ENCODE data around the gene CHIT1. TPM values are rescaled to one million over a fixed set of nuclear protein-coding genes. Genes with fewer than 3 reads are reported as not detected.

CHIT1 gene
- total RNA-seq, 1 donor from 2014 or later = under 0.01 TPM

DNA sequence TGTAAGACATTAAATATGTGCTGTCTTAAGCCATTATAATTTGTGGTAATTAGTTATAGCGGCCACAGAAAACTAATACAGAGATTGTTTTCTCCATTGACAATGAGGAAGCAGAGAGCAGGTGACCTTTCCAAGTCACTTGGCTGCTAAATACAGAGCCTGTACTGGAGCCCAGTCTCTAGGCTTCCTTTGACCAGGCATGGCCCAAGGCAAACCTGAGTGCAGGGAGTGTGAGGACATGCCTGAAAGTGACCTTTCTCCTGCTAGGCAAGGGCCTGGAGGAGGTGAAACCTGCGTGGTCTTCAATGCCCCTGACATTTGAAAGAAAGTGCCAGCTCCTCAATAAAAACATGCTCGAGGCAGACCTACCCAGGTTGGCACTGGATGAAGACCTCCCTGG is 30.5 kb downstream of the CHIT1 start:
- Histone ChIP-seq H3K27me3 (ENCODE audit: control insufficient read depth in 3 of 3, insufficient read depth in 3 of 3, low read length in 3 of 3) (no peaks in the 10 kb centered on the region), H3K27ac (ENCODE audit: low read depth, low read length) (peak overlapping the region; percentile 68), H3K36me3 (ENCODE audit: control insufficient read depth in 3 of 3, insufficient read depth in 3 of 3, low read length in 3 of 3) (no peaks in the 10 kb centered on the region), H3K9me3 (ENCODE audit: control insufficient read depth in 3 of 3, low read length in 3 of 3) (no peaks in the 10 kb centered on the region), H3K4me3 (ENCODE audit: low read length in 3 of 3) (peak overlapping the region in 1 of 3 donors; percentile 17), H3K4me1 (ENCODE audit: control insufficient read depth in 3 of 3, insufficient read depth in 3 of 3, low read length in 3 of 3) (peaks cover 22 to 65% (median 38%) of the 10 kb centered on the region in 3 donors), H3K9ac (ENCODE audit: low read depth in 1 of 3, low read length in 3 of 3) (no peak overlapping the region)

DNA sequence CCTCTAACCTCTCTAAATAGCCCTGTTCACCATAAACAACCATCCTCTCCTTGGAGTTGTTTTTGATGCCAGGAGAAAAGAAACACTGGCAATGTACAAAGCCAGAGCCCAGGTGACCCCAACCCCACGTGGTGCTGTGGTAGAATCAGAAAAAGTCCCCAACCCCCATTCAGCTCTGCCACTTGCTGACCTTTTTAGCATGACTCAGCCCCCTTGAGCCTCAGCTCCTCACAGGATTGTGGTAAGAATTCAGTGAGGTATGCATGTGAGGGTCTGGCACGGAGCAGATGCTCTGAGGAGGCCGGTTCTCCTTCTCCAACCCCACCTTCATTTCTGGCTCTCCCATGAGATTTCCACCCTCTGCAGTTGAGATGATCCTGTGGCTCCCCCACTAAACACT is 31.8 kb downstream of the CHIT1 start:
- H3K36me3 ChIP-seq (ENCODE audit: control insufficient read depth in 3 of 3, insufficient read depth in 3 of 3, low read length in 3 of 3) = no peaks in the 10 kb centered on the region
- H3K9me3 ChIP-seq (ENCODE audit: control insufficient read depth in 3 of 3, low read length in 3 of 3) = no peaks in the 10 kb centered on the region
- H3K27me3 ChIP-seq (ENCODE audit: control insufficient read depth in 3 of 3, insufficient read depth in 3 of 3, low read length in 3 of 3) = no peaks in the 10 kb centered on the region
- no peak overlapping the region for H3K27ac ChIP-seq (ENCODE audit: low read depth, low read length)
- H3K4me3 ChIP-seq (ENCODE audit: low read length in 3 of 3) = no peak overlapping the region
- no peak overlapping the region for H3K9ac ChIP-seq (ENCODE audit: low read depth in 1 of 3, low read length in 3 of 3)
- peaks cover 22 to 60% (median 35%) of the 10 kb centered on the region in 3 donors for H3K4me1 ChIP-seq (ENCODE audit: control insufficient read depth in 3 of 3, insufficient read depth in 3 of 3, low read length in 3 of 3)

DNA sequence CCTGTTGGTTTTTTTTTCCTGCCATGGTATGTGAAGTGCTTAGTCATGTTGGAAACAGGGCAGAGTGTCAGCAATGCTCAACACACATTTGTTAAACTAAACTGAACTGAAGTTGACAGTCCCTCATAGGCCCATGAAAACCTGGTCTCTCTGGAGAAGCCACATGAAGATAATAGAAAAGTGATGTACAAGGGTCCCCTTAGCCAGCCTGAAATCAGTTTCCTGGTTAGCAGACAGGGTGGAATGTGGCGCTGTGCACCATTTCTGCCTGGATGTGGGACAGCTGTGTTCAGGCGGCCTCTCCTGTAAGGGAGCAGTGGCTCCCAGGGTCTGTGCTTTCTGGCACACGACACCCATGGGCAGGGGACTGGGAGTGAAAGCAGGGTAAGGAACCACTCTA is 33.1 kb downstream of the CHIT1 start:
- Histone ChIP-seq H3K4me3 (ENCODE audit: low read length in 3 of 3) (no peak overlapping the region), H3K9me3 (ENCODE audit: control insufficient read depth in 3 of 3, low read length in 3 of 3) (no peaks in the 10 kb centered on the region), H3K4me1 (ENCODE audit: control insufficient read depth in 3 of 3, insufficient read depth in 3 of 3, low read length in 3 of 3) (peaks cover 22 to 49% (median 26%) of the 10 kb centered on the region in 3 donors), H3K27me3 (ENCODE audit: control insufficient read depth in 3 of 3, insufficient read depth in 3 of 3, low read length in 3 of 3) (no peaks in the 10 kb centered on the region), H3K36me3 (ENCODE audit: control insufficient read depth in 3 of 3, insufficient read depth in 3 of 3, low read length in 3 of 3) (no peaks in the 10 kb centered on the region), H3K9ac (ENCODE audit: low read depth in 1 of 3, low read length in 3 of 3) (no peak overlapping the region), H3K27ac (ENCODE audit: low read depth, low read length) (peak overlapping the region; percentile 20)

- no peak overlapping the region for H3K4me3 ChIP-seq (ENCODE audit: low read length in 3 of 3)
- H3K27ac ChIP-seq (ENCODE audit: low read depth, low read length) = no peak overlapping the region
- H3K27me3 ChIP-seq (ENCODE audit: control insufficient read depth in 3 of 3, insufficient read depth in 3 of 3, low read length in 3 of 3) = no peaks in the 10 kb centered on the region
- H3K9ac ChIP-seq (ENCODE audit: low read depth in 1 of 3, low read length in 3 of 3) = no peak overlapping the region
- no peaks in the 10 kb centered on the region for H3K36me3 ChIP-seq (ENCODE audit: control insufficient read depth in 3 of 3, insufficient read depth in 3 of 3, low read length in 3 of 3)
- peaks cover 0 to 3% (median 0%) of the 10 kb centered on the region in 3 donors for H3K9me3 ChIP-seq (ENCODE audit: control insufficient read depth in 3 of 3, low read length in 3 of 3)
- peaks cover 7 to 14% (median 8%) of the 10 kb centered on the region in 3 donors for H3K4me1 ChIP-seq (ENCODE audit: control insufficient read depth in 3 of 3, insufficient read depth in 3 of 3, low read length in 3 of 3)
Observed at GRCh38 chr1:203190949-203191348, 38.5 kb downstream of the CHIT1 start.

DNA sequence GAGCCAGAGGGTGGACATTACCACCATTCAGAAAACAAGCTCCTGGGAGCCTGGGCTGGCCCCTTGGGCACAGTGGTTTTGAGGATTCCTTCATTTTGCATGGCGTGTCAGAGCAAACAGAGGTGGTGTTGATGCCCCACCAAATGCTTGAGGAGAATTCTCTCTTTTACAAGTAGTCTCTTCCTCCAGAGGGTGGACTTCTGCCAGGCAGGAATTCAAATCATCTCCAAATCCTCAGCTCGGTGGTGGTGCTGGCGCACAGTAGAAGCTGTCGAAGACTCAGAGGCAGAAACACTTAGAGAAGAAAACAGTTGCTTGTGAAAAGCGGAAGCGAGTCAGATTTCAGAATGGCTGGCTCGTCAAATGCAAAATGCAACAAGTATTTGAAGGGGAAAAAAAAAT is 39.5 kb downstream of the CHIT1 start:
- Histone ChIP-seq H3K9ac (ENCODE audit: low read depth in 1 of 3, low read length in 3 of 3) (no peak overlapping the region), H3K27me3 (ENCODE audit: control insufficient read depth in 3 of 3, insufficient read depth in 3 of 3, low read length in 3 of 3) (no peaks in the 10 kb centered on the region), H3K4me1 (ENCODE audit: control insufficient read depth in 3 of 3, insufficient read depth in 3 of 3, low read length in 3 of 3) (peaks cover 7 to 14% (median 8%) of the 10 kb centered on the region in 3 donors), H3K27ac (ENCODE audit: low read depth, low read length) (no peak overlapping the region), H3K4me3 (ENCODE audit: low read length in 3 of 3) (no peak overlapping the region), H3K9me3 (ENCODE audit: control insufficient read depth in 3 of 3, low read length in 3 of 3) (peaks cover 0 to 3% (median 0%) of the 10 kb centered on the region in 3 donors), H3K36me3 (ENCODE audit: control insufficient read depth in 3 of 3, insufficient read depth in 3 of 3, low read length in 3 of 3) (no peaks in the 10 kb centered on the region)

GRCh38 chr1:203188686-203189232 is 40.7 kb downstream of the CHIT1 start:
- Histone ChIP-seq H3K27ac (ENCODE audit: low read depth, low read length) (no peak overlapping the region), H3K4me1 (ENCODE audit: control insufficient read depth in 3 of 3, insufficient read depth in 3 of 3, low read length in 3 of 3) (peaks cover 7 to 14% (median 8%) of the 10 kb centered on the region in 3 donors), H3K27me3 (ENCODE audit: control insufficient read depth in 3 of 3, insufficient read depth in 3 of 3, low read length in 3 of 3) (no peaks in the 10 kb centered on the region), H3K36me3 (ENCODE audit: control insufficient read depth in 3 of 3, insufficient read depth in 3 of 3, low read length in 3 of 3) (no peaks in the 10 kb centered on the region), H3K4me3 (ENCODE audit: low read length in 3 of 3) (no peak overlapping the region), H3K9me3 (ENCODE audit: control insufficient read depth in 3 of 3, low read length in 3 of 3) (peaks cover 0 to 3% (median 0%) of the 10 kb centered on the region in 3 donors), H3K9ac (ENCODE audit: low read depth in 1 of 3, low read length in 3 of 3) (no peak overlapping the region)

DNA sequence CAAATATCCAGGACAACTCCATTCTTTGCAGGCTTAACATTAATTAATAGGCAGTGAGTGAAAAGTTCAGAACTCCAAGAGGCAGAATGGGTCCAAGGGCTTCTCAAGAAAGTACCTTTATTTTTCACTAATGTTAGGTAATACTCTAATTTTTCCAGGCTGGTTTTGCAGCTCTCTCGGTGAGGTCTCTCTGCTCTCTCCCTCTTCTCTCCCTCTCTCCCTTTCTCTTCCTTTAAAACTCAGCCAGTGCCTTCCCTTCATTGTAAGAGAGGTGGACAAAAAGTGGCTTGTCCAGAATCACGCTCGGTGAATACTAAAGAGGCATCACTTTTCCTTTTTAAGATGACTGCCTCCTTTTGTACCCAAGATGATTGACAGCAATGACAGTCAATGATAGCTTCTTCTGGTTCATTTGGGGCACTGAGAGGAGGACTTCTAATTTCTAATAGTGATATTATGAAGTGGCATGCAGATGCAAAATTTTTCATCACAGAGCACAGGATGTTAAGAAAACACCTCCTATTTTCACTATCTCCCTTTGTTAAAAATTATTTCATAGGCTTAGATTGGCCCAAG is 41.7 kb downstream of the CHIT1 start:
- H3K27ac ChIP-seq (ENCODE audit: low read depth, low read length) = no peak overlapping the region
- no peak overlapping the region for H3K4me3 ChIP-seq (ENCODE audit: low read length in 3 of 3)

GRCh38 chr1:203187304-203187685 is 42.2 kb downstream of the CHIT1 start:
- Histone ChIP-seq H3K27ac (ENCODE audit: low read depth, low read length) (no peak overlapping the region), H3K9ac (ENCODE audit: low read depth in 1 of 3, low read length in 3 of 3) (peak overlapping the region in 1 of 3 donors; percentile 11), H3K27me3 (ENCODE audit: control insufficient read depth in 3 of 3, insufficient read depth in 3 of 3, low read length in 3 of 3) (no peaks in the 10 kb centered on the region), H3K9me3 (ENCODE audit: control insufficient read depth in 3 of 3, low read length in 3 of 3) (peaks cover 0 to 3% (median 0%) of the 10 kb centered on the region in 3 donors), H3K36me3 (ENCODE audit: control insufficient read depth in 3 of 3, insufficient read depth in 3 of 3, low read length in 3 of 3) (no peaks in the 10 kb centered on the region), H3K4me3 (ENCODE audit: low read length in 3 of 3) (no peak overlapping the region), H3K4me1 (ENCODE audit: control insufficient read depth in 3 of 3, insufficient read depth in 3 of 3, low read length in 3 of 3) (peaks cover 7 to 14% (median 8%) of the 10 kb centered on the region in 3 donors)

More for the DNA sequence above, 41.7 kb downstream of the CHIT1 start:
- Histone ChIP-seq H3K36me3 (ENCODE audit: control insufficient read depth in 3 of 3, insufficient read depth in 3 of 3, low read length in 3 of 3) (no peaks in the 10 kb centered on the region), H3K27me3 (ENCODE audit: control insufficient read depth in 3 of 3, insufficient read depth in 3 of 3, low read length in 3 of 3) (no peaks in the 10 kb centered on the region), H3K9me3 (ENCODE audit: control insufficient read depth in 3 of 3, low read length in 3 of 3) (peaks cover 0 to 3% (median 0%) of the 10 kb centered on the region in 3 donors), H3K4me1 (ENCODE audit: control insufficient read depth in 3 of 3, insufficient read depth in 3 of 3, low read length in 3 of 3) (peaks cover 7 to 14% (median 8%) of the 10 kb centered on the region in 3 donors), H3K9ac (ENCODE audit: low read depth in 1 of 3, low read length in 3 of 3) (no peak overlapping the region)

DNA sequence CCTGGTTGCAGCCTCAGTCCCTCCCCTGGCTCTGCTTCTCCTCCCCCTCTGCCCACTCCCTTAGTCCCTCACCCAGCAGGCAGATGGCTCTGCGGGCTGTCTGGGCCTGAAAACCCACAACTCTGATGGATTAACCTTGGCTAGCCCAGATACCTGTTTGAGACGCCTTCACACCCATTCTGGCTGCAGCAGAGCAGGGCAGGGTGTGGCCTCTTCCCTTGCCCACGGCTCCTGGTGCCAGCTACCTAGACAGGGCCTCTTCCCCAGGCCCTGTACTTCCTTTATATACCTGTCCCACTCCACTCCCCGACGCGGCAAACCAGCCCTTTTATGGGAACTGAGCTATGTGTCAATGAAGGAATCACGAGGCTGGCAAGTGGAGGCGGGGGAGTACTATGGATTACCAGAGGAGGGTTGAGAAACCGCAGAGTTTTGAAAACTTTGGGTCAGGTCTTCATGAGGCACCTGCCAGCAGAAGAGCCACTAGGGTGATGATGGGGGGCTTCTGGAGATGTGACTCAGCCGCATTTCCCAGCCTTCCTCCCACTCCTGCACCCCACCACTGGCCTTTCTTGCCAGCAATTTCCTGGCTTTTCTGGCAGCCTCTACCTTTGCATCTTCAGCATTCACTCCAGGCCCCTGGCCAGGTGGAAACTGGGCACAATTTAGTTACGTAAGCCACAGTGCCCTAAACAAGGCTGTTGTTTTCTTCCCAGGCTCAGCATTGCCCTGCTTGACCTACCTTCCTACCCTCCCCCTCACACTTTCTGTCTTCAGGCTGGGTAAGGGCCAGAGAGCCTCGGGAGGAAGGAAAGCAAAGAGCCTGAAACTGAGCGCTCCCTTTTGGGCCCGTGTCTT is 42.8 kb downstream of the CHIT1 start, which contains the start of gene CHI3L1:
Gene CHI3L1, minus strand, starts transcription at position 259 of the 858 bp plus-strand sequence. Its CDS starts 81 bp downstream, at position 178.
- H3K27ac ChIP-seq (ENCODE audit: low read depth, low read length) = no peak within 1 kb of the TSS
- H3K27me3 ChIP-seq (ENCODE audit: control insufficient read depth in 3 of 3, insufficient read depth in 3 of 3, low read length in 3 of 3) = no peaks in the 10 kb centered on the region
- peaks cover 0 to 3% (median 0%) of the 10 kb centered on the region in 3 donors for H3K9me3 ChIP-seq (ENCODE audit: control insufficient read depth in 3 of 3, low read length in 3 of 3)
- no peaks in the 10 kb centered on the region for H3K36me3 ChIP-seq (ENCODE audit: control insufficient read depth in 3 of 3, insufficient read depth in 3 of 3, low read length in 3 of 3)
- no peak within 1 kb of the TSS for H3K4me3 ChIP-seq (ENCODE audit: low read length in 3 of 3)
- peaks cover 7 to 14% (median 8%) of the 10 kb centered on the region in 3 donors for H3K4me1 ChIP-seq (ENCODE audit: control insufficient read depth in 3 of 3, insufficient read depth in 3 of 3, low read length in 3 of 3)
- H3K9ac ChIP-seq (ENCODE audit: low read depth in 1 of 3, low read length in 3 of 3) = peak within 1 kb of the TSS in 1 of 3 donors; percentile 11

DNA sequence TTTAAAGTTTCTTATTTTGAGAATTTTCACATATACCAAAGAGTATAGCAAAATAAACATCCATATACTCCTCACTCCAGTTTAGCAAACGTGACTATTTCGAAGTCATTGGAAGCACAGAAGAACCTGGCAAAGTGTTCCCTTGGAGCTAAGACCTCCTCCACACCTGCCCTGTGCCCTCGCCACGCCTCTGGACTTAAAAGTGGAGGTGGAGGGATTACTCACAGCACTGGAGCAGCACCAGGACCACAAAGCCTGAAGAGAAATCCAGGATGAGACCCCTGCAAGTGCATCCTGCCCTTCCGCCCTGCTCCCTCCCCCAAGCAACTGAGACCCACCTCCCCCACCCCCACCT is 43.4 kb downstream of the CHIT1 start:
- peaks cover 0 to 3% (median 0%) of the 10 kb centered on the region in 3 donors for H3K9me3 ChIP-seq (ENCODE audit: control insufficient read depth in 3 of 3, low read length in 3 of 3)
- no peak overlapping the region for H3K9ac ChIP-seq (ENCODE audit: low read depth in 1 of 3, low read length in 3 of 3)
- H3K27me3 ChIP-seq (ENCODE audit: control insufficient read depth in 3 of 3, insufficient read depth in 3 of 3, low read length in 3 of 3) = no peaks in the 10 kb centered on the region
- no peak overlapping the region for H3K4me3 ChIP-seq (ENCODE audit: low read length in 3 of 3)
- H3K4me1 ChIP-seq (ENCODE audit: control insufficient read depth in 3 of 3, insufficient read depth in 3 of 3, low read length in 3 of 3) = peaks cover 7 to 14% (median 8%) of the 10 kb centered on the region in 3 donors
- no peaks in the 10 kb centered on the region for H3K36me3 ChIP-seq (ENCODE audit: control insufficient read depth in 3 of 3, insufficient read depth in 3 of 3, low read length in 3 of 3)
- H3K27ac ChIP-seq (ENCODE audit: low read depth, low read length) = no peak overlapping the region
